CD14-positive monocyte (primary cell): Measurements from ENCODE around the gene KLK14. TPM values are rescaled to one million over a fixed set of nuclear protein-coding genes. Genes with fewer than 3 reads are reported as not detected.

Experiments
- DNase-seq, 3 donors: peaks; one replicate each; pipeline ENCODE4 v3.0.0-alpha.2; 2011 to 2022
- H2AFZ ChIP-seq: 2 replicates; pipeline ENCODE4 v1.6.0; 2012; ENCODE audit warnings: mild to moderate bottlenecking, low read depth, low read length, inconsistent platforms; ENCODE audit not compliant: insufficient read depth, poor library complexity, severe bottlenecking
- H3K27ac ChIP-seq, 2 donors: 1 replicate in 1 of 2; 2 replicates in 1 of 2; pipeline ENCODE4 v1.5.1; 2012 to 2013; ENCODE audit warnings: low read length in 2 of 2, control low read depth in 1 of 2, inconsistent platforms in 1 of 2, low read depth in 1 of 2, mild to moderate bottlenecking in 1 of 2
- H3K27me3 ChIP-seq, 2 donors: one replicate each; pipeline versions ENCODE4 v1.6.0 to v1.6.1; 2011 to 2013; ENCODE audit warnings: low read length in 2 of 2; ENCODE audit not compliant: control insufficient read depth in 2 of 2, insufficient read depth in 2 of 2
- H3K36me3 ChIP-seq, 2 donors: replicated peaks in 1 of 2; 1 replicate in 1 of 2; 2 replicates in 1 of 2; pipeline versions ENCODE4 v1.5.1 to v1.6.1; 2012 to 2013; ENCODE audit warnings: low read length in 2 of 2, control low read depth in 1 of 2, inconsistent platforms in 1 of 2, mild to moderate bottlenecking in 1 of 2; ENCODE audit not compliant: insufficient read depth in 2 of 2, control insufficient read depth in 1 of 2
- H3K4me1 ChIP-seq, 2 donors: 1 replicate in 1 of 2; 2 replicates in 1 of 2; pipeline versions ENCODE4 v1.5.1 to v1.6.1; 2012 to 2013; ENCODE audit warnings: low read length in 2 of 2, control low read depth in 1 of 2, inconsistent platforms in 1 of 2, mild to moderate bottlenecking in 1 of 2, moderate library complexity in 1 of 2; ENCODE audit not compliant: insufficient read depth in 2 of 2, control insufficient read depth in 1 of 2
- H3K4me2 ChIP-seq: replicated peaks from 2 replicates; pipeline ENCODE3; 2012; ENCODE audit warnings: low read length, moderate library complexity, mild to moderate bottlenecking; ENCODE audit not compliant: poor library complexity, severe bottlenecking; ENCODE audit errors: extremely low read depth
- H3K4me3 ChIP-seq, 3 experiments: fragments of 200-600 bp in 1 of 3; sonication (generic) in 1 of 3; replicated peaks in 1 of 3; 1 replicate in 2 of 3; 2 replicates in 1 of 3; pipeline ENCODE4 v1.5.1; 2011 to 2013; ENCODE audit warnings: low read length in 3 of 3, mild to moderate bottlenecking in 3 of 3, control low read depth in 2 of 3, low read depth in 2 of 3, inconsistent platforms in 1 of 3, moderate library complexity in 1 of 3
- H3K79me2 ChIP-seq: 2 replicates; pipeline ENCODE4 v1.6.0; 2012; ENCODE audit warnings: mild to moderate bottlenecking, control low read depth, inconsistent platforms, low read length, moderate library complexity; ENCODE audit not compliant: insufficient read depth
- H3K9ac ChIP-seq: 2 replicates; pipeline ENCODE4 v1.6.0; 2017; ENCODE audit warnings: low read length, mild to moderate bottlenecking; ENCODE audit not compliant: insufficient read depth, poor library complexity, severe bottlenecking
- H3K9me3 ChIP-seq, 2 donors: replicated peaks in 1 of 2; 1 replicate in 1 of 2; 2 replicates in 1 of 2; pipeline versions ENCODE4 v1.5.1 to v1.6.1; 2012 to 2013; ENCODE audit warnings: low read length in 2 of 2, control low read depth in 1 of 2; ENCODE audit not compliant: control insufficient read depth in 1 of 2, insufficient read depth in 1 of 2
- H4K20me1 ChIP-seq: 2 replicates; pipeline ENCODE4 v1.6.0; 2012; ENCODE audit warnings: mild to moderate bottlenecking, low read length, control low read depth, moderate library complexity; ENCODE audit not compliant: insufficient read depth
- H3K27ac Mint-ChIP-seq, 7 donors: one replicate each; pipeline ENCODE4 v1.8.0; 2020; ENCODE audit warnings: mild to moderate bottlenecking in 7 of 7, mixed read lengths in 7 of 7, moderate library complexity in 6 of 7, inconsistent platforms in 2 of 7
- H3K27me3 Mint-ChIP-seq, 3 donors: one replicate each; pipeline ENCODE4 v1.8.0; 2021 to 2022; ENCODE audit warnings: low read depth in 3 of 3, mild to moderate bottlenecking in 3 of 3, mixed read lengths in 3 of 3, moderate library complexity in 3 of 3, inconsistent platforms in 1 of 3
- H3K36me3 Mint-ChIP-seq, 2 donors: one replicate each; pipeline ENCODE4 v1.8.0; 2020; ENCODE audit warnings: mixed read lengths in 2 of 2, inconsistent platforms in 1 of 2, mild to moderate bottlenecking in 1 of 2
- H3K4me1 Mint-ChIP-seq: one replicate; pipeline ENCODE4 v1.8.0; 2020; ENCODE audit warnings: mild to moderate bottlenecking, mixed read lengths
- H3K4me3 Mint-ChIP-seq, 2 donors: one replicate each; pipeline ENCODE4 v1.8.0; 2020; ENCODE audit warnings: mild to moderate bottlenecking in 2 of 2, mixed read lengths in 2 of 2, moderate library complexity in 1 of 2
- H3K9me3 Mint-ChIP-seq, 7 donors: one replicate each; pipeline ENCODE4 v1.8.0; 2020 to 2022; ENCODE audit warnings: mixed read lengths in 7 of 7, mild to moderate bottlenecking in 6 of 7, moderate library complexity in 6 of 7, inconsistent platforms in 2 of 7
- WGBS: methylation state at CpG from one replicate; pipeline ENCODE4 v1.1.5; 2013; ENCODE audit warnings: missing lambda C conversion rate; ENCODE audit not compliant: insufficient coverage; 5-methylcytosine and 5-hydroxymethylcytosine counted together
- intact Hi-C, 2 donors: fragments of 100-400 bp; cut with micrococcal nuclease; formaldehyde crosslinking; loops; one replicate each; pipeline versions ENCODE4 v1.15.0 to v1.15.1; 2023
- polyA plus RNA-seq, 3 donors: library from polyadenylated mRNA; depleted of rRNA in 1 of 3; unstranded in 2 of 3; stranded (reverse) in 1 of 3; fragments of 300-500 nt in 2 of 3; fragments of >200 nt in 1 of 3; fragmentation: Illumina TruSeq in 2 of 3; gene quantifications; 1 replicate in 2 of 3; 2 replicates in 1 of 3; pipeline ENCODE4 v1.2.3, GENCODE V29; 2012 to 2021
- TF ChIP-seq, protein P1 (sequence below): fragments of 200-600 bp; IDR thresholded peaks from one replicate; pipeline ENCODE4 v1.8.0; 2022; ENCODE audit warnings: antibody characterized with exemption, mild to moderate bottlenecking

Gene KLK14
- polyA plus RNA-seq, 3 donors, result 0.29 TPM; not detected in 2

GRCh38 chr19:51098365-51099046 is 15.8 kb upstream of the KLK14 start:
- peaks cover 2 to 3% (median 3%) of the 10 kb centered on the region in 3 donors for H3K27me3 Mint-ChIP-seq
- peak; percentile 47 to 67 (median 52) for DNase-seq
- Histone ChIP-seq H3K36me3 (peaks cover 18 to 53% of the 10 kb centered on the region in 2 donors), H3K79me2 (peaks cover 12% of the 10 kb centered on the region), H3K4me3 (peak overlapping the region in 1 of 3 experiments; percentile 48), H3K27me3 (no peaks in the 10 kb centered on the region), H3K4me2 (peak overlapping the region; percentile 14), H3K9ac (peak overlapping the region; percentile 21), H2AFZ (peak overlapping the region; percentile 46), H3K27ac (peak overlapping the region in 1 of 2 donors; percentile 48), H3K4me1 (peaks cover 10 to 13% of the 10 kb centered on the region in 2 donors), H3K9me3 (no peaks in the 10 kb centered on the region), H4K20me1 (peaks cover 24% of the 10 kb centered on the region)
- peak overlapping the region in 5 of 7 donors; percentile 6 to 82 (median 26) for H3K27ac Mint-ChIP-seq
- peaks cover 23% of the 10 kb centered on the region for H3K4me1 Mint-ChIP-seq
- H3K9me3 Mint-ChIP-seq, result peaks cover 0 to 3% (median 0%) of the 10 kb centered on the region in 7 donors
- intact Hi-C loops, result no loop called here
- 90% methylated on average over 74 of the region's 78 CpGs for WGBS
- H3K36me3 Mint-ChIP-seq, result peaks cover 36 to 60% of the 10 kb centered on the region in 2 donors
- TF ChIP-seq, protein P1, sequence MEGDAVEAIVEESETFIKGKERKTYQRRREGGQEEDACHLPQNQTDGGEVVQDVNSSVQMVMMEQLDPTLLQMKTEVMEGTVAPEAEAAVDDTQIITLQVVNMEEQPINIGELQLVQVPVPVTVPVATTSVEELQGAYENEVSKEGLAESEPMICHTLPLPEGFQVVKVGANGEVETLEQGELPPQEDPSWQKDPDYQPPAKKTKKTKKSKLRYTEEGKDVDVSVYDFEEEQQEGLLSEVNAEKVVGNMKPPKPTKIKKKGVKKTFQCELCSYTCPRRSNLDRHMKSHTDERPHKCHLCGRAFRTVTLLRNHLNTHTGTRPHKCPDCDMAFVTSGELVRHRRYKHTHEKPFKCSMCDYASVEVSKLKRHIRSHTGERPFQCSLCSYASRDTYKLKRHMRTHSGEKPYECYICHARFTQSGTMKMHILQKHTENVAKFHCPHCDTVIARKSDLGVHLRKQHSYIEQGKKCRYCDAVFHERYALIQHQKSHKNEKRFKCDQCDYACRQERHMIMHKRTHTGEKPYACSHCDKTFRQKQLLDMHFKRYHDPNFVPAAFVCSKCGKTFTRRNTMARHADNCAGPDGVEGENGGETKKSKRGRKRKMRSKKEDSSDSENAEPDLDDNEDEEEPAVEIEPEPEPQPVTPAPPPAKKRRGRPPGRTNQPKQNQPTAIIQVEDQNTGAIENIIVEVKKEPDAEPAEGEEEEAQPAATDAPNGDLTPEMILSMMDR, result no peak
- peak overlapping the region in 1 of 2 donors; percentile 61 for H3K4me3 Mint-ChIP-seq

GRCh38 chr19:51097796-51098195 is 15.1 kb upstream of the KLK14 start:
- Mint-ChIP-seq H3K36me3 (peaks cover 29 to 54% of the 10 kb centered on the region in 2 donors), H3K4me3 (no peak overlapping the region), H3K27ac (no peak overlapping the region), H3K4me1 (peaks cover 21% of the 10 kb centered on the region), H3K27me3 (peaks cover 3 to 8% (median 4%) of the 10 kb centered on the region in 3 donors), H3K9me3 (peaks cover 0 to 3% (median 0%) of the 10 kb centered on the region in 7 donors)
- intact Hi-C loops, result no loop called here
- no peak overlapping the region for H3K4me3 ChIP-seq
- H3K9ac ChIP-seq, result no peak overlapping the region
- no peak overlapping the region for H3K4me2 ChIP-seq
- peaks cover 10 to 13% of the 10 kb centered on the region in 2 donors for H3K4me1 ChIP-seq
- TF ChIP-seq, protein P1, result no peak
- H3K36me3 ChIP-seq, result peaks cover 14 to 46% of the 10 kb centered on the region in 2 donors
- H3K27ac ChIP-seq, result no peak overlapping the region
- no peaks in the 10 kb centered on the region for H3K27me3 ChIP-seq
- no peaks in the 10 kb centered on the region for H3K9me3 ChIP-seq
- peaks cover 21% of the 10 kb centered on the region for H4K20me1 ChIP-seq
- no peak for DNase-seq
- 97% methylated on average over 17 of the region's 20 CpGs for WGBS
- no peak overlapping the region for H2AFZ ChIP-seq
- peaks cover 8% of the 10 kb centered on the region for H3K79me2 ChIP-seq
